ENCODE data around the gene GAP43. TPM values are rescaled to one million over a fixed set of nuclear protein-coding genes. Genes with fewer than 3 reads are reported as not detected.

Gene GAP43
- total RNA-seq, 1 donor from 2014 or later = 42.9 TPM

GRCh38 chr3:115602194-115602593 lies 21.1 kb upstream of the GAP43 start:
- DNase-seq (ENCODE audit: low read depth, low spot score) = no peak
- Mint-ChIP-seq H3K4me1 (no peaks in the 10 kb centered on the region), H3K36me3 (ENCODE audit: low read depth) (no peaks in the 10 kb centered on the region), H3K27ac (ENCODE audit: unreplicated experiment) (no peak overlapping the region), H3K4me3 (no peak overlapping the region), H3K27me3 (ENCODE audit: low read depth) (no peaks in the 10 kb centered on the region), H3K9me3 (no peaks in the 10 kb centered on the region)
- TF ChIP-seq, protein P1, sequence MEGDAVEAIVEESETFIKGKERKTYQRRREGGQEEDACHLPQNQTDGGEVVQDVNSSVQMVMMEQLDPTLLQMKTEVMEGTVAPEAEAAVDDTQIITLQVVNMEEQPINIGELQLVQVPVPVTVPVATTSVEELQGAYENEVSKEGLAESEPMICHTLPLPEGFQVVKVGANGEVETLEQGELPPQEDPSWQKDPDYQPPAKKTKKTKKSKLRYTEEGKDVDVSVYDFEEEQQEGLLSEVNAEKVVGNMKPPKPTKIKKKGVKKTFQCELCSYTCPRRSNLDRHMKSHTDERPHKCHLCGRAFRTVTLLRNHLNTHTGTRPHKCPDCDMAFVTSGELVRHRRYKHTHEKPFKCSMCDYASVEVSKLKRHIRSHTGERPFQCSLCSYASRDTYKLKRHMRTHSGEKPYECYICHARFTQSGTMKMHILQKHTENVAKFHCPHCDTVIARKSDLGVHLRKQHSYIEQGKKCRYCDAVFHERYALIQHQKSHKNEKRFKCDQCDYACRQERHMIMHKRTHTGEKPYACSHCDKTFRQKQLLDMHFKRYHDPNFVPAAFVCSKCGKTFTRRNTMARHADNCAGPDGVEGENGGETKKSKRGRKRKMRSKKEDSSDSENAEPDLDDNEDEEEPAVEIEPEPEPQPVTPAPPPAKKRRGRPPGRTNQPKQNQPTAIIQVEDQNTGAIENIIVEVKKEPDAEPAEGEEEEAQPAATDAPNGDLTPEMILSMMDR (conservative IDR thresholded peaks at IDR 0.05) = no peak

GRCh38 chr3:115611630-115612029 lies 11.7 kb upstream of the GAP43 start:
- H3K4me1 Mint-ChIP-seq = no peaks in the 10 kb centered on the region
- TF ChIP-seq, protein P1 (conservative IDR thresholded peaks at IDR 0.05) = no peak
- no peaks in the 10 kb centered on the region for H3K36me3 Mint-ChIP-seq (ENCODE audit: low read depth)
- no peak overlapping the region for H3K4me3 Mint-ChIP-seq
- peaks cover 10% of the 10 kb centered on the region for H3K9me3 Mint-ChIP-seq
- H3K27ac Mint-ChIP-seq (ENCODE audit: unreplicated experiment) = no peak overlapping the region
- H3K27me3 Mint-ChIP-seq (ENCODE audit: low read depth) = no peaks in the 10 kb centered on the region
- no peak for DNase-seq (ENCODE audit: low read depth, low spot score)

DNA sequence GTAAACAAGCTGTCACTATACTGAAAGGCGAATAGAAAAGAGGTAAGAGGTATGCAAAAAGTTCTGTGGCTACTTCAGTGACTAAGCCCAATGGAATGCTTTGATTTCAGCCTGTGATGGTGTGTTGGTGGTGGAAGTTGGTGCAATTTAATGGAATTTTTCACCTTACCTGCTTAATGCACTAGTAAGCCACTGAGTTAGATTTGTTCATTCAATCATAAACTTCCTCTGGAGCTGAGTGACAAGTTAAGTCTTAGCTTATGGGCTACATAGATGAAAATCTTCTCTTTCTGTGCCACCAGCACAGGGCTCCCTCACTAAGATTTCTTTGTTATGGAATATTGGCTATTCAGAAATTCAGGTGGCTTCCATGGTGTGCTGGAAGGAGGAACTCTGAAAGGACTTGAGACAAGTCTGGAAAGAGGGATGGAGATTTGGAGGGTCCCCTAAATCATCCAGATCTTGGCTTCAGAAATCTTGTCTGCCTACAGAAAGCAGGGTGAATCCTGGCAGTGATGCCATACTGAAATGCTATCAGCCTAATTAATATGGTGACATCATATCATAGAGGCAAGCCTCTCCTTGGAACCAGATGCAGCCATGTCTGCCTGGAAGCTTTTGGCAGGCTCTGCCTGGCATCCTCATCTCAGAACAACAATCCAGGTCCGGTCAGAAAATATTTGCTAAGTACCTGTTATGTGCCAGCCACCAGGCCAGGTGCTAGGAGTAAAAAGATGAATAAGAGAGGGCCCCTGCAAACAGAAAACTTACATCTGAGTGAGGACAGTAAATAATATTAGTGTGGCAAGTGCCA lies 8.1 kb upstream of the GAP43 start:
- Mint-ChIP-seq H3K4me3 (no peak overlapping the region), H3K27me3 (ENCODE audit: low read depth) (no peaks in the 10 kb centered on the region), H3K4me1 (no peaks in the 10 kb centered on the region), H3K36me3 (ENCODE audit: low read depth) (no peaks in the 10 kb centered on the region), H3K27ac (ENCODE audit: unreplicated experiment) (no peak overlapping the region), H3K9me3 (peaks cover 2% of the 10 kb centered on the region)
- DNase-seq (ENCODE audit: low read depth, low spot score) = no peak
- TF ChIP-seq, protein P1 (conservative IDR thresholded peaks at IDR 0.05) = no peak

DNA sequence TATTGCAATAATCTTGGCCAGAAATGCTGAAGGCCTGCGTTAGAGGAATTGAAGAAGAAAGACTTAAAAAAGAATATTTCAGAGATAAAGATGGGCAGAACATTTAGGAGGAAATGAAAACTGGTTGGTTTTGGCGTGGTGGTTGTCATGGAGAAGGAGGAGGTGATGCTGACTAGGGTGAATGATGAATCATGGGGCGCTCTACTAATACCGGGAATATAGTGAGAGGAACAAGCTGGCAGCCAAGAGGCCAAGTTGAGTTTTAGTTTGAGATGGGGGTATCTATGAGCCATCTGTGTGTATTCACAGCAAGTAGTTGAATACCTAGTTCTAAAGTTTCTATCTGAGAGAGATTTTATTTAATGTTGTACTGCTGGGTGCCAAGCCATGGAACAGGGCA lies 6.8 kb upstream of the GAP43 start:
- Mint-ChIP-seq H3K27me3 (ENCODE audit: low read depth) (no peaks in the 10 kb centered on the region), H3K4me3 (no peak overlapping the region), H3K4me1 (no peaks in the 10 kb centered on the region), H3K27ac (ENCODE audit: unreplicated experiment) (no peak overlapping the region), H3K9me3 (peaks cover 2% of the 10 kb centered on the region), H3K36me3 (ENCODE audit: low read depth) (no peaks in the 10 kb centered on the region)
- TF ChIP-seq, protein P1 (conservative IDR thresholded peaks at IDR 0.05) = no peak
- DNase-seq (ENCODE audit: low read depth, low spot score) = no peak

DNA sequence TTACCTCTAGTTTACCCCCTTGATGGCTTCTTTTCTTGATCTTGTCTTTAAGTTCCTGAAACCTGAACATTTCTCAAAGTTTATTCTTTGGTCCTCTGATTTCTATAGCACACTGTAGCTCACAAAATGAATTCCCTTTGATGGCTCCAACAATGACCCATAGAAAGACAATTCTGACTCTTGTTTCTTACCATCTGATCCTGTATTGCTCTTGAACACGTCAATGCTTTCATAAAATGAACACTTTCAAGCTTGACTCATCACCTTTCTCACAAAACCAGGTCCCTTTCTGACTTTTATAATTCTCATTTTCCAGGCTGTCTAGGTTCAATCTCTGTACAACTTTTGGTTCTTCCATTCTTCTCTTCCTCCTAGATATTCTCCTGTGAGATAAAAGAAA lies 5.7 kb upstream of the GAP43 start:
- Mint-ChIP-seq H3K4me3 (no peak overlapping the region), H3K36me3 (ENCODE audit: low read depth) (no peaks in the 10 kb centered on the region), H3K4me1 (no peaks in the 10 kb centered on the region), H3K9me3 (no peaks in the 10 kb centered on the region), H3K27me3 (ENCODE audit: low read depth) (no peaks in the 10 kb centered on the region), H3K27ac (ENCODE audit: unreplicated experiment) (no peak overlapping the region)
- TF ChIP-seq, protein P1 (conservative IDR thresholded peaks at IDR 0.05) = no peak
- no peak for DNase-seq (ENCODE audit: low read depth, low spot score)

All from neural crest cell (in vitro differentiated cells).